ENCODE measurements around the gene SCART1.
"Not testable (repeated sequence)": the region's sequence is repeated elsewhere in the genome, so short reads cannot be mapped to it uniquely, and the experiment has no call there.

Gene SCART1

GRCh38 chr10:133475425-133475734, 21.6 kb downstream of the SCART1 start:
- no peak for DNase-seq

DNA sequence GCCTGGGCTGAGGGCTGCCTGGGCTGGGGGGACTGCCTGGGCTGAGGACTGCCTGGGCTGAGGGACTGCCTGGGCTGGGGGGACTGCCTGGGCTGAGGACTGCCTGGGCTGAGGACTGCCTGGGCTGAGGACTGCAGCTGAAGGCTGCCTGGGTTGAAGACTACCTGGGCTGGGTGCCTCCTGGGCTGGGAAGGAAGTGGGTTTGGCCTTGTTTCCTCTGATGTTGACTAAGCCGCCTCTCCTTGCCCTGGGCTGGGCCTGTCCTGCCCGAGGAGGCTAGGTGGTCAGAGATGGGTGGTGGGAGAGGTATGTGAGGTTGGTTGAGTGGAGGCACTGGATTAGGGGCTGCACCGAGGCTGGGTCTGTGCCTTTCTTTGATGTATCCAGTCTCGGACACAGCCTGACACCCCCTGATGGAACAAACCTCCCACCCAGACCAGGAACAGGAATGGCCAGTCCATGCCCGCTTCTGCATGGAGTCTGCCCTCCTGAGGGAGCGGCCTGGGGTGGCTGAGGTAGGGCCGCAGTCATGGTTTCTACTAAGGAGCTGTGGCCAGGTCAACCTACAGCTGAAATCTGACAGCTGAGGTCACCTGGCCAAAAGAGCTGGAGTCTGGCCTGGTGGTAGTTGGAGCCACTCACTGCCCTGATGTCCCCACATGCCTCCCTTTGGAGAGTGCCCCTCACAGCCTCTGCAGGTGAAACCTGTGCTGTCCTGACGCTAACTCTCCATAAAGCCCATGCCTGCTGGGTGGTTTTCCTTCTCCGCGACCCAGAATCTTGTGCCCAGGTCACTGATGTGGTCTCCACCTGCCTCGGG, 22.3 kb downstream of the SCART1 start:
- DNase-seq, result no peak

DNA sequence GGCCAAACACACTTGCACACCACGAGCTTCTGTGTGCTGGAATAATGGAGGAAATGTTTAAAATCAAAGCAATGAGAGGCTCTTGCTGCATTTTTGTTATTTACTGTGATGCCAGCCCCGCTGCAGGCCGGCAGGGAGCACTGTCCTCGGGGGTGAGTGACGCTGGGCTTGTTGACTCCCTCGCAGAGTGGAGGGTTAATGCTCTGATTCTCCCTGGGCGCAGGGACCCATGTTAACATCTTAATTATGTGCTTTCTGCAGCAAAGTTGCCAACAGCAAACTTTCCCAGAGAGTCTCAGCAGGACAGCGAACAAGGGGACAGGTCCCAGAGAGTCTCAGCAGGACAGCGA, 22.9 kb downstream of the SCART1 start:
- no peak for DNase-seq

DNA sequence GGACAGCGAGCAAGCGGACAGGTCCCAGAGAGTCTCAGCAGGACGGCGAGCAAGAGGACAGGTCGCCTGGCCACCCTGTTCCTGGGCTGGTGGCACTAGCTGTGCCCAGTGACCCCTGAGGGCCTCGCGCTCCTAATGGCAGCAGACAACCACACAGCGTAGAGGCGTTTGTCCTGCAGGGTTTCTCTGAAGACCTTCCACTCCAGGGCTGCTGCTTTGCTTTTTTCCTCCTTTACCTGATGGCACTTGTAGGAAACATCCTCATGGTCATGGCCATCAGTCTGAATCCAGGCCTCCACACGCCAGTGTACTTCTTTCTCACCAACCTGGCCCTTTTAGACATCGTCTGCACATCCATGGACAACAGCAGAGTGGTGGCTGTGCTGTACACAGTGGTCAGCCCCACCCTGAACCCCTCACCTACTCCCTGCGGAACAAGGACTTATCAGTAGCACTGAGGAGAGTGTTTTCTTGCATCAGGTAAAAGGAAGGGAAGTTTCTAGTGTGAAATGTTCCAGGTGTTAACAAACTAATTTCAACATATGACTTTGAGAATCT, 27.4 kb downstream of the SCART1 start:
- DNase-seq, result no peak

DNA sequence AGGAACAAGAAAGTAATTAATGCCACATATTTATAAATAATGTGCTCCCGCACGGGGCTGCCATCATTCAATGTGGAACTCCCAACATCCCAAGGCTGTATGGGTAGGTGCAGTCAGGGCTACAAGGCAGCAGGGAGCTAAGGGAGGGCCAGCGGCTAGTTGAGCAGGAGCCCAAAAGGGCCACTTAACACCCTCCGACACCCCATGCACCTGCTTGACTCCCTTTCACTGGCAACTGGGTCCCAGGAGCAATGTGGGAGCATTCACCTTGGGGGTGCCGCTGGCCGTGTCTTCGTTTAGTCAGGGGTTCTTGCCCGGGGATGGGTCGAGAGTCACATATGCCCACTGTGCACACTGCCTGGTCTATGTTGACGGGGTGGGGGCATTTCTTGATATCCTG, 27.9 kb downstream of the SCART1 start:
- DNase-seq, result no peak

- no peak for DNase-seq
These were observed 31.1 kb downstream of the SCART1 start for GRCh38 chr10:133484818-133485217.

DNA sequence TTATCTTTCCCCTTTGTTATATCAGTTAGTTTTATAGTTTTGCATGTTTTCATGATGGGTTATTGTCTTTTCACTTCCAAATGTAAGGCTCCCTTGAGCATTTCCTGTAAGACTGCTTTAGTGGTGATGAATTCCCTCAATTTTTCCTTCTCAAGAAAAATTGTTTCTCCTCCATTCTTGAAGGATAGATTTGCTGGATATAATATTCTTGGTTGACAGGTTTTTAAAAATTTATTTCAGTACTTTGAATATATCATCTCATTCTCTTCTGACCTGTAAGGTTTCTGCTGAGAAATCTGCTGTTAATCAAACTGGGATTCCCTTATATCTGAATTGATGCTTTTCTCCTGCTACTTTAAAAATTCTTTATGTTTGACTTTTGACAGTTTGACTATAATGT, 33.3 kb downstream of the SCART1 start:
- no peak for DNase-seq

- no peak for DNase-seq
These were observed 34.6 kb downstream of the SCART1 start for GRCh38 chr10:133488354-133488753.

DNA sequence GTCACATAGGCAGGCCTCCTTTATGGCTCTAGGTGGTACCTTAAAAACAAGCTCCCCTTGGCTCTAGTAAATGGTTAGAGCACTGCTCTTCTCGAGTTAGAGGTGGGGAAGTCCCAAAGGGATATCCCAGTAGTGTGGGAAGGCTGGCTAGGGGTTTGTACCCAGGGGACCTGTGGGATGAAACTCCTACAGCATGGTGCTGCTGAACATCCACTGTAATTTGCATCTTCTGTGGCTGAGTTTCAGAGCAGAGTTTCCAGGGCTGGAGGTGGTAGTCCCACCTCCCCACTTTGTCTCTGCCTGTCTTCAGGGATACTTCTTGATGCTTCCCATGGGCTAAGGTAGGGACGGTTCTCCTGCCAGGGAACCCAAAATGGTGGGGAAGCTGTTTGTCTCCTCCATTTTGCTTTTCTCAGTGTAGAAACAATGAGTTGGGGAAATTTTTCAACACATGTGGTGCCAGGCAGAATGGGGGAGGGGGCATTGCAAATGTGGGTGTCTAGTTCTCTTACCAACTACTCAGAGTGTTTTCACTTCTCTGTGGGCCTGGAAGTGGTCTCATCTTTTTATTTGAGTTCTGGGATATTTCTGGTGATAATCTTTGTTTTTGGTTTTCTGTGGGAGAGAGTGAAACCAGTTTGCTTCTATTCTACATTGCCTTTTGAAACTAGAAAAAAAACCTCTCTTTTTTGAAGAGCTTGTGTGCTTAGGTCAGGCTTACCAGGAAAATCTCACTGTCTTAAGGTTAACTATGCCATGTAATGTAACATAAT, 36.3 kb downstream of the SCART1 start:
- no peak for DNase-seq

DNA sequence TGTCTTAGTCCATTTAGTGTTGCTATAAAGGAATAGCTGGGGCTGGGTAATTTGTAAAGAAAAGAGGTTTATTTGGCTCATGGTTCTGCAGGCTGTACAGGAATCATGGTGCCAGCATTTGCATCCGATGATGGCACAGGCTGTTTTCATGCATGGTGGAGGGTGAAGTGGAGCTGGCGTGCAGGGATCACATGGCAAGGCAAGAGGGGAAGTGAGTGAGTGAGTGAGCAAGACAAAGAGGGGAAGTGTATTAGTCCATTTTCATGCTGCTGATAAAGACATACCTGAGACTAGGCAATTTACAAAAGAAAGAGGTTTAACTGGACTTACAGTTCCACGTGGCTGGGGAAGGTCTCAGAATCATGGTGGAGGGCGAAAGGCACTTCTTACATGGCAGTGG, 39.8 kb downstream of the SCART1 start:
- DNase-seq, result not testable (repeated sequence)

GRCh38 chr10:133497363-133497762, 43.6 kb downstream of the SCART1 start:
- DNase-seq, result not testable (repeated sequence)

GRCh38 chr10:133499176-133499575, 45.4 kb downstream of the SCART1 start:
- DNase-seq, result not testable (repeated sequence)

DNA sequence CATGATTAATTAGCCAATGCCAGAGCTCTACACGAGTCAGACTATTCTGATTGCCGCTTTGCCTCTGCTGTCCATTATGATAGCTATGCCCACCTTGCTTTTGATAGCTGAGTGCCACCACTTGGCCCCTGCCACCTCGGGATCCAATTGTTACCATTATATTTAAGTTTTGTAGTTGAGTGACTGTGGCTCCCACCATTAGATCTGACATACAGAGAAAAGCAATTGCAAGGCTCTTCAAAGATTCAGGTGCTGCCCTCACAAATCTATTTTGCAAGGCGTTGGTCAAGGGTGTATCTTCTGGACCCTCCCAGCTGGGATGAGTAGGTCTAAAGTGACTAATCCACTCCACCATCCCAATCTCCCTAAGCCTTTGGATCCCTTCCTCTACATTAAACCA, 47.2 kb downstream of the SCART1 start:
- DNase-seq, result not testable (repeated sequence)

GRCh38 chr10:133509700-133510099, 56.0 kb downstream of the SCART1 start:
- no peak for DNase-seq

GRCh38 chr10:133511408-133511807, 57.7 kb downstream of the SCART1 start:
- no peak for DNase-seq

- DNase-seq, result no peak
These were observed 58.3 kb downstream of the SCART1 start for GRCh38 chr10:133511907-133512528.

DNA sequence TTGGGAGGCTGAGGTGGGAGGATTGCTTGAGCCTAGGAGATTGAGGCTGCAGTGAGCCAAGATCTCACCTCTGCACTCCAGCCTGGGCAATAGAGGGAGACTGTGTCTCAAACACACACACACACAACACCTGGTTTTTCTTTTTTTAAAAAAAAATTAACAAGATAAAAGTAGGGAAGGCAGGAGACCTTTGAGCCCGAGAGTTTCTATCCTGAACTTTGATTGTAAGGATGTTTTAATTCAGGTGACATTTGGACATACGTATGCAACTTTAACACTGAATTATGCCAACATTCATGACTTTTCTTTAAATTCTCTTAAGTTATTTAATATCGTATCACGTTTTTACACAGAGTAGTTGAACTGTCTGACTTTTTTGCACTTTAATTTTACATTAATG, 61.7 kb downstream of the SCART1 start:
- DNase-seq, result no peak

- no peak for DNase-seq
These were observed 62.3 kb downstream of the SCART1 start for GRCh38 chr10:133516057-133516456.

GRCh38 chr10:133518517-133518916, 64.8 kb downstream of the SCART1 start:
- not testable (repeated sequence) for DNase-seq
